ENCODE measurements around the gene TRRAP.
"Not testable (repeated sequence)": the region's sequence is repeated elsewhere in the genome, so short reads cannot be mapped to it uniquely, and the experiment has no call there.

TRRAP gene

GRCh38 chr7:98866765-98867164, 11.6 kb upstream of the TRRAP start:
- no peak for DNase-seq (ENCODE audit: low read depth)

DNA sequence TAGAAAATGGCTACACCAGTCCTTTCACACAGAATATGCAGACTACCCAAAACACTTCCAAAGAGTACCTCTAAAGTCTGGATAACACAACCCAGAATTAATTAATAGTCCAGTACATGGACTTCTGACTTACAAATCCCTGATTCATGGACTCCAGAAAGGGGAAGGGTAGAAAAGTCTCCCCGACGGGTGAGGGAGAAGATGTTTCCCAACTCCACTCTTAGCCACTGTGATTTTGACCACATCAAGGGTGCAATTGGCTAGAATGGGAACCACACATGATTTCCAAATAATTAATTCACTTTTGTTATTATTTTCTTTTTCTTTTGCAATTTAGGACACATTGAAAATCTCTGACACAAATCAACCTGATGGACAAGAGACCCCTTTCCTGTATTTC, 9.9 kb upstream of the TRRAP start:
- no peak for DNase-seq (ENCODE audit: low read depth)

GRCh38 chr7:98869027-98869596, 9.2 kb upstream of the TRRAP start:
- DNase-seq (ENCODE audit: low read depth) = no peak

- no peak for DNase-seq (ENCODE audit: low read depth)
These were observed 8.7 kb upstream of the TRRAP start, which contains the start of gene TMEM130 for GRCh38 chr7:98869597-98870120. Gene TMEM130, minus strand, starts transcription at chr7:98870014. Its CDS starts 153 bp downstream, at chr7:98869861.

GRCh38 chr7:98870121-98870651, 8.1 kb upstream of the TRRAP start:
- DNase-seq (ENCODE audit: low read depth) = no peak

- DNase-seq (ENCODE audit: low read depth) = no peak
These were observed 7.4 kb upstream of the TRRAP start for GRCh38 chr7:98870807-98871491.

DNA sequence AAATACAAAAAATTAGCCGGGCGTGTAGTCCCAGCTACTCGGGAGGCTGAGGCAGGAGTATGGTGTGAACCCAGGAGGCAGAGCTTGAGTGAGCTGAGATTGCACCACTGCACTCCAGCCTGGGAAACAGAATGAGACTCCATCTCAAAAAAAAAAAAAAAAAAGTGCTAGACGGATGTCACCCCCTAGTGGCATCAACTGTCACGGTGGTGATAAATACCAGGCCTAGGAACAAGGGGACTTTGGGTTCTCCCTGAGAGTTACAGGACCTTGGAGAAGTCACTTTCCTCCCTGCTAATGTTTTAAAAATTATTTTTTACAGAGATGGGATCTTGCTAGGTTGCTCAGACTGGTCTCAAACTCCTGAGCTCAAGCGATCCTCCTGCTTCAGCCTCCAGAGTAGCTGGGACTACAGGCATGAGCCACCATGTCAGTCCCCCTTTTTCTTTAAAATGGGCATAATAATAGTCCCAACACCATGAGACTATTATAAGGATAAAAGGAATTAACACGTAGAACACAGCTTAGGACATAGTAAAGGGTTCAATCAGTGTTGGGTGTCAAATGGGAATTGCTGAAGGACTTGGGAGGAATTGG, 5.9 kb upstream of the TRRAP start:
- no peak for DNase-seq (ENCODE audit: low read depth)

DNA sequence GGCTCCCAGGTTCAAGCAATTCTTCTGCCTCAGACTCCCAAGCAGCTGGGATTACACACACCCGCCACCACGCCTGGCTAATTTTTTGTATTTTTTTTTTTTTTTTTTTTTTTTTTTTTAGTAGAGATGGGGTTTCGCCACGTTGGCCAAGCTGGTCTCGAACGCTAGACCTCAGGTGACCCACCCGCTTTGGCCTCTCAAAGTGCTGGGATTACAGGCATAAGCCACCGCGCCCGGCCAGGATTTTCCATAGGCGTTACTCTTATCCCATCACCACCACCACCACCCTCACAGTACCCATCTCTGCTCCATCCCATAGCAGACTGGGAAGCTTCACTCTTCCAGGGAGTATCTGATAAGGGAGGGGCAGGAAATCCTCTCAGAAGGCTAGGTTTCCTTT, 4.7 kb upstream of the TRRAP start:
- DNase-seq (ENCODE audit: low read depth) = not testable (repeated sequence)

DNA sequence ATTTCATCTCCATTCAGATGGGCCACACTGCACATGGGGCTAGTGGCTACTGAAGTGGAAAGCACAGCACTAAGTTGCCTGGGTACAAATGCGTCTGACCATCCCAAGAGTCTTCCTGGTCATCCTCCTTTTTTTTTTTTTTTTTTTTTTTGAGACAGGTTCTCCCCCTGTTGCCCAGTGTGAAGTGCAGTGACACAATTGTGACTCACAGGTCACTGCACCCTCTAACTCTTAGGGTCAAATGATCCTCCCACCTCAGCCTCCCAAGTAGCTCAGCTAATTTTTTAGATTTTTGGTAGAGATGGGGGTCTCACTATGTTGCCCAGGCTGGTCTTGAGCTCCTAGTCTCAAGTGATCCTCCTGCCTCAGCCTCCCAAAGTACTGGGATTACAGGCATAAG, 3.4 kb upstream of the TRRAP start:
- no peak for DNase-seq (ENCODE audit: low read depth)

DNA sequence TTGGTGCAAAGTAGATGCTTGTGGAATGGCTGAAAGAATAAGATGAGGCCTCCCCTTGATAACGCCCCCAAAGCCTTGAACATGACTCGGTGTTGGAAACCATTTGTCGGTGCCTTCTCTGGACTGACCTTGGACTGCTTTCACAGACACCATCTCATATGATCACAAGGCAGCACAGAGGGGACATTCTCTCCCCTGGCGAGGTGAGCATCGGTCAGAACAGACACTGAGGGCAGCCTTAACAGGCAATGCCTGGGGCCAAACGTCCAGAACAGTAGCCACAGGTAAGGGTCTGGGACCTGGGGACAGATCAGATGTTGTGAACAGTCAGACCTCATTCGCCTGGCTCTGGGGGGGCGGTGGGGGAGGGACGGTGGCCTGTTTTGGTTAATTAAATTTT, 2.8 kb upstream of the TRRAP start:
- DNase-seq (ENCODE audit: low read depth) = no peak

- DNase-seq (ENCODE audit: low read depth) = no peak
These were observed 1.2 kb upstream of the TRRAP start for GRCh38 chr7:98877146-98877545.

DNA sequence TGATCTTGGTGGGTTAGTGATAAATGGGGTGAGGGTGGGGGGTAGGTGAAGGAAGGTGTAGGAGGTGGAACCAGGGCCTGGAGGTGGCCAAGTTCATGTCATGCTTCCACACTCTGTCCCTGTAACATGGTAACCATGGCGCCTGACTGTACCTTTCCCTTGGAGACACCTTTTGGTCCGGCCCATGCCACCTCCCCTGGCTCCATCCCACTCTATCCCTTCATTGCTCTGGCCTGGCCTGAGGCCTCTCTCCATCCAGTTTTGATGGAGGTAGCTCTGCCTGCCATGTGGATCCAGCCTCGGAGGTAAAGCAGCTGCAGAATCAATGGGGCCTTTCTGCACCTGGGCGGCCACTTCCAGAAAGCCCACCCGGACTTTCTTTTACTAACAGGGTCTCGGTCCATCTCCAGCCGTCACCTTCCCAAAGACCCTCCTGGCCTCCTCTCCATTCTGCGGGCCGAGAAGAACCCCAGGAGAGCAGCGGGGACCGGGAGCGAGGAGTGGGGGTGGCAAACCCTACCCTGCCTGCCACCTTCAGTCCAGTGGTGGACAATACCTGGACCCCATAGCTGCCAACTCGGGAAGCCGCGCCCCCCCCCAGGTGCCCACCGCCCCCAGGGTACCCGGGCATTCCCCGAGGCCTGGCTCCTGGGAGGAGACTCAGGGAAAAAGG, 504 bp upstream of the TRRAP start:
- DNase-seq (ENCODE audit: low read depth) = no peak

DNA sequence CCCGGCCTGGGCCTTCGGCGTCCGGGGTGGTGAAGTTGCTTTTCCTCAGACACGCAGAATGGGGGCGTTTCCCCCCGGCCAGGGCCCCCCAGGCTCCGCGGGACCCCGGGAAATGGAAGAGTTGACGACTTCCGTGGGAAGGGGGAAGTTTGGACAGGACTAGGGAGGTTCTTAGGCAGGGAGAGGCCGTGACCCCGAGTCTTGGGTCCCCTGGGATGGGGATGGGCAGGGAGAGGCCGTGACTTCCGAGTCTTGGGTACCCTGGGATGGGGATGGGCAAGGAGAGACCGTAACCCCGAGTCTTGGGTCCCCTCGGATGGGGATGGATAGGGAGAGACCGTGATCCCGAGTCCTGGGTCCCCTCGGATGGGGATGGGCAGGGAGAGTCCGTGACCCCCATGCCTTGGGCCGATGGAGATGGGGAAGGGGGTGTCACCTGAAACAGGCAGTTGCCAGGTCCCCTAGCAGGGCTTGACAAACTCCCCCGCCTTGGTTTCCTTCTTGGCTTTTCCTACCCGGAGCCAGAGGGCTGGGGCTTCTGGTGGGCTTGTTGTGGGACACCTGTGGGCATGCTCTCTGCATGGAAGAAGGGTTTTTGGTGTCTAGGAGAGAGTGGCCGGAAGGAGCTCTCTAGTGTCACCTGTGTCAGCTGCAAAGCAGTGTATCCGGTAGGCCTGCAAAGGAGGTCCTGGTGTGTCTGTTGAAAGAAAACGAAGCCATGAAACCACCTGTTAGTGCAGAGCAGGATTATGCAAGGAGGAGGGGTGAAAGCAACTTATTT, 1.1 kb downstream of the TRRAP start:
- no peak for DNase-seq (ENCODE audit: low read depth)

GRCh38 chr7:98879979-98880315, 1.6 kb downstream of the TRRAP start:
- DNase-seq (ENCODE audit: low read depth) = no peak

- no peak for DNase-seq (ENCODE audit: low read depth)
These were observed 2.2 kb downstream of the TRRAP start for GRCh38 chr7:98880485-98880884.

GRCh38 chr7:98881561-98882315, 3.4 kb downstream of the TRRAP start:
- DNase-seq (ENCODE audit: low read depth) = no peak

DNA sequence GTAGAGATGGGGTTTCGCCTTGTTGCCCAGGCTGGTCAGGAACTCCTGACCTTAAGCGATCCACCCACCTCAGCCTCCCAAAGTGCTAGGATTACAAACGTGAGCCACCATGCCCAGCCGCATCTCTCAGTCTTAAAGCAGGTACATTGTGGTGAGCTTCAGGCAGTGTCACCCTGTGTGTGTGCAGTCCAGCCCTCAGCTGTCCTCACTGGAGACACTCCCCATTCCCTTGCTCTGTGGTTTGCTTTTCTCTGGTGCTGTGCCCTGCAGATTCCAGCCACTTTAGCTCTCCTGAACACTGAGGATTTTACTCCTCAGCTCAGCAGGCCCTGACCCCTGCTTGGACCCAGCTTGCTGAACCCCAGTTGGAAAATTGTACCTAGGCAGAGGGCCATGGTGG, 6.1 kb downstream of the TRRAP start:
- no peak for DNase-seq (ENCODE audit: low read depth)

DNA sequence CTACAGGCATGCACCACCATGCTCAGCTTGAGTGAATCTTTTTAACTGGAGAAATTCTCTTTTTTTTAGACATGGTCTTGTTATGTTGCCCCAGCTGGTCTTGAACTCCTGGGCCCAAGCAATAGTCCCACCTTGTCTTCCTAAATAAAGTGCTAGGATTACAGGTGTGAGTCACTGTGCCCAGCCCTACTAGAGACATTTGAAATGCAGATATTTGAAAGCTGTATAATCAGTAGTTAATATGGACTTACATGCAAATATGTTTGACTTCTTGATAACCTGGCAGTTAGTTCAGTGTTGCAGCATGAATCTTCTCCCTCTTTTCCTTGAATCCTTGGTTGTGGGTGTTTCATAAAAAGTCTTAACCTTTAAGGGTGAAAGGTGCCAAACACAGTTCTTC, 8.7 kb downstream of the TRRAP start:
- no peak for DNase-seq (ENCODE audit: low read depth)

- DNase-seq (ENCODE audit: low read depth) = no peak
These were observed 14.3 kb downstream of the TRRAP start for GRCh38 chr7:98892609-98893008.

GRCh38 chr7:98899816-98900215, 21.5 kb downstream of the TRRAP start:
- no peak for DNase-seq (ENCODE audit: low read depth)

DNA sequence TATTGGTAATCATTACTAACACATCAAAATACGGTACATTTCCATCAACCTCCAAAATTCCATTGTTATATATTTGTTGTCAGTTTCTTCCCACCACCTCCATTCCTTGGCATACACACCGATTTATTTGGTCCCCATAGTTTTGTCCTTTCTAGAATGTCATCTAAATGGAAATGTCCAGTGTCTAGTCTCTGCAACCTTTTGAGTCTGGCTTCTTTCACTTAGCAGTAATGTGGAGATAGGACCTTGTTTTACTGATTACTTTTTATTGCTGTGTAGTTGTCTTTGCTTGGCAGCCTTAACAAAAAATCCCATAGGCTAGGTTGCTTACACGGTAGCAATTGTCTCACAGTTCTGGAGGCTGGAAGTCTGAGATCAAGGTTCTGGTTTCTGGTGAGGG, 22.5 kb downstream of the TRRAP start:
- DNase-seq (ENCODE audit: low read depth) = no peak
